Putamen (tissue), 1 donor: ENCODE results near the gene TSNAXIP1.
"Not testable (repeated sequence)": the region's sequence is repeated elsewhere in the genome, so short reads cannot be mapped to it uniquely, and the experiment has no call there.

Experiments
- DNase-seq: peaks from one replicate; pipeline ENCODE4 v3.0.0-alpha.2; 2016; ENCODE audit warnings: low spot score

TSNAXIP1 gene

DNA sequence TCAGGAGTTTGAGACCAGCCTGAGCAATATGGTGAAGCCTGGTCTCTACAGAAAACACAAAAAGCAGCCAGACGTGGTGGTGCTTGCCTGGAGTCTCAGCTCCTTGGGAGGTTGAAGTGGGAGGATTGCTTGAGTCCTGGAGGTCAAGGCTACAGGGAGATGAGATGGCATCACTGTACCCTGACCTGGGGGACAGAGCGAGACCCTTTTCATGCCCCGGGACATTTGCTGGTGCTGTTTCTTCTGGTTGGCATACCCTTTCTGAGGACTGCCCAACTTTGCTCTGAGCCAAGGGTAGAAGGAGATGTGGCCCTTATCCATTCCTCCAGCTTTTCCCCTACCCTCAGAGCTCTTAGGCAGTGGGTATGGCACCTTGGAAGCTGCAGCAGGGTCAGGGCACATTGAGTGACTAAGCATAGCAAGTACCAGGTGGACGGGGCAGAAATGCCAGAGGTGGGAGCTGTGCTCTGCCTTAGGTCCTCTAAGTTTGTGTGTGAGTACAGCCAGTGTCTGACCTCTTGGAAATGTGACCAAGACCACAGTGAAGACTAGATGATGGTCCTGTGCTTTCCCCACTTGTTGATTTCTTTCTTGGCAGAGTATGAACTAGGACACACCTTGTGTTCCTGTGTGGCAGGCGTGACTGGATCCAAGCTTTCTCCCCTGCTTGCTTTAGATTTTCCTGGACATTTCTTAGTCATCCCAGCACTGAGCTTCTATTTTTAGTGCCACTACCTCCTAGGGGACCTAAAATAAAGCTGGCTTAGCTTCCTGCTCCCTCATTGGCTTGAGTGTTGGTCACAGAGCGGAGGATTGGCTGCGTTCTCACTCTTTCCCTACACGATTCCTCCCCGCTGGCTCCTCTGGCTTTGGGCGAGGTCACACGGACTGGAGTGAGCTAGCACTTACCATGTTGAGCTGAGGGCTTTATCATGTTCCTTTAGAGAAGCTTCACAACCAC is 56.2 kb downstream of the TSNAXIP1 start:
- no peak for DNase-seq

DNA sequence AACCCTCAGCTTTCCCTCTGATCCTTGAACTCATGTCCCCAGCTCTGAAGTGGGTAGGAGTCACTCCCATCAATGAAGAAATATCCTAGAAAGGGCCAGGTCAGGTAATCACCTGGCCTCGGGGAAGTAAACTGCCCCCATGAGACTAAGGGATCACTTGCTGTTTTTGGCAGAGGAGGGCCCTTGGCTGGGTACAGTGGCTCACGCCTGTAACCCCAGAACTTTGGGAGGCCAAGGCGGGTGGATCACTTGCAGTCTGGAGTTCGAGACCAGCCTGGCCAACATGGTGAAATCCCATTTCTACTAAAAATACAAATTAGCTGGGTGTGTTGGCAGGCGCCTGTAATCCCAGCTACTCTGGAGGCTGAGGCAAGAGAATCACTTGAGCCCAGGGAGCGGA is 57.4 kb downstream of the TSNAXIP1 start:
- DNase-seq = not testable (repeated sequence)

DNA sequence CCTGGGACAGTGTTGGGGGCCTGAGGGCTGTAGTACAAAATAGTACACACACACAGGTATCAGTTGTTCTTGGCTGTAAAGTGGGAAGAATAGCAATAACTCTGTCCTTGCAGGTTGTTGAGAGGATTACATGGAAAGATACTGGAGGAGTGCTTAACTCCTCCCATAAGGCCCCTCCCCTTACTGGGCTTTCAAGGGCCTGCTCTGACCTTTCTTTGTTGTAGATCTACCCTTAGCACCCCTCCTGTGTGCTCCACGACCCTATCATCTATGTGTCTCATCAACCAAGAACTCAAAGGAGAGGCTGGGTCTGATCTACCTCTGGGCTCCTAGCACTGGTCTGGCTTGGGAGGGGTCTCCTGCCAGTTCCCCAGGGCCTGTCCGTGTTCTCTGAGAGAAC is 57.9 kb downstream of the TSNAXIP1 start:
- no peak for DNase-seq

DNA sequence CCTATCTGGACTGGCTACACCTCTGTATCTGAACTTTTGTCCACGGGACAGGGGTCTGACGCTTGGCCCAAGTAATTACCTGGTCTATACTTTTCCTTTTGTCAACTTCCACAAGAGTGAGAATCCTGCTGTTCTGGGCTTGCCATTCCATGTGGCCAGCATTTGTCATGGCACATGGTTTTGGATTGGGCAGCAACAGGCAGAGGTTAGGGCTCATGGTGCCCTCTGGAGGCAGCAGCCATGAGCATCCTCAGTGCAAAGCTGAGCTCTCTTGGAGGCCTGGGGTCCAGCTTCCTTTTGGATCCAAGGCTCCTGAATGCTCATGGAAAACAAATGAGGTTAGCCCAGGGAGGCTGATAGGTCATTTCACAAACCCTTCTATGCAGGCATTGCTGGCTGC is 58.6 kb downstream of the TSNAXIP1 start:
- DNase-seq = no peak

DNA sequence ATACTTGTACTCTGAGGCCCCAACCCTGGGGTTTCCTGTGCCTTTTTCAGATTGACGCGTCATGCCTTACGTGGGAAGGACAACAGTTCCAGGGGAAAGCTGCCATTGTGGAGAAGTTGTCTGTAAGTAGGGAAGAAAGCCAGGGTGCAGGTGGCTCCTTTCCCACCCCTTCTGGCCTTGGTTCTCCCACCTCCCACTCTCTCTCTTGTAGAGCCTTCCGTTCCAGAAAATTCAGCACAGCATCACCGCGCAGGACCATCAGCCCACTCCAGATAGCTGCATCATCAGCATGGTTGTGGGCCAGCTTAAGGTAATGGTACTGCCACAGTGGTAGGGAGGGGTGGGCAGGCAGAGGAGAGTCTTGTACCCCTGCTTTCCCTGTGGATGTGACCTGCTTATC is 61.6 kb downstream of the TSNAXIP1 start:
- no peak for DNase-seq

DNA sequence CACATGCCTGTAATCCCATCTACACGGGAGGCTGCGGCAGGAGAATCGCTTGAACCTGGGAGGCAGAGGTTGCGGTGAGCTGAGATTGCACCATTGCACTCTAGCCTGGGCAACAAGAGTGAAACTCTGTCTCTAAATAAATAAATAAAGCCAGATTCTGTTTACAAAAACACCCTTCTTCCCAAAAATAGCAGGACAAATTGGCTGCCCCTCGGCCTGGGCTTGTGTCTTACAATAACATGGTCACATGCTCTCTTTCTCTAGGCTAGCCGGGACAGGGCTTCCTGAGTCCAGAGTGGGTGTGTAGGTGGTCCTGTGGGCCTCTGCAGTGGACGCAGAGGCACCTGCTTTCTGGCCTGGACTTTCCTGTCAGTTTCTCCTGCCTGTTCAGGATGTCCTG is 63.0 kb downstream of the TSNAXIP1 start:
- no peak for DNase-seq

DNA sequence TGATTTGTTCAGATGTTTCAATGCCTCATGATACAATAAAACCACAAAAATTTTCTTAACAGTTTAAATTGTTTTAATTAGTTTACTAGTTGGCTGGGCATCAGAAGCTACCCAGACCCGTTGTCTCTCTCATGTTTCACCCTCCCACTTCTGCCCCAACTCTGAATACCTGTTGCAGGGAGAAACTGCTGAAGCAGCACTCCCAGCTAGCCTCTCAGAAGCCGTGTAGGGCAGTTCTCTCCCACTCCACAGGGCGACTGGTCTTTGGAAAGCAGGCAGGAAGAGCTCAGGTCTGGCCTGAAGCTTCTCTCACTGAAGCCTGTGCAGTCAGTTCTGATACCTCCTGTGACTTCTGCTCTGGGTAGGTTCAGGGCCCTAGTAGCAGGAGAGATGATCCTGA is 64.6 kb downstream of the TSNAXIP1 start:
- no peak for DNase-seq

DNA sequence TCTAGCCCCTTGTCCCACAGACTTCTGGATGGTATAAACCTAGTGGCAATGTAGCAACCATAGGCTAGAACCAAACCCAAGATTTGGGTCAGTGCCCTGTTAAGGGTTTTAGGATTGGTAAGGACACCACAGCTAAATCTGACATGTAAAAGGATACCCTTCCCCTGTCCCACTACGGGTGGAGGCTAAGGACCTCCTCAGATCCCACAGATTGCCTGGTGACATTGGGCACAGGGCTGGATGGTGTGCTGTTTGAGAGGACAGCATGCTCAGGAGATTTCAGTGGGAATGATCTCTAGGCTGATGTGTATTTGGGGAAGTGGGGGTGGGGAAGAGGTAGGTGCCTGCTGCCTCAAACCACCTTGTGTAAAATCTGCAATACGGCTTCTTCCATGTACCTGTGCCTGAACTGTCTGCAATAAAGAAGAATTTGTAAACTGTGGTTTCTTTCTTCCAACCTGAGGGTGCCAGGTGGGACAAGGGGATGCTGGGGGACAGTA is 65.5 kb downstream of the TSNAXIP1 start:
- no peak for DNase-seq

DNA sequence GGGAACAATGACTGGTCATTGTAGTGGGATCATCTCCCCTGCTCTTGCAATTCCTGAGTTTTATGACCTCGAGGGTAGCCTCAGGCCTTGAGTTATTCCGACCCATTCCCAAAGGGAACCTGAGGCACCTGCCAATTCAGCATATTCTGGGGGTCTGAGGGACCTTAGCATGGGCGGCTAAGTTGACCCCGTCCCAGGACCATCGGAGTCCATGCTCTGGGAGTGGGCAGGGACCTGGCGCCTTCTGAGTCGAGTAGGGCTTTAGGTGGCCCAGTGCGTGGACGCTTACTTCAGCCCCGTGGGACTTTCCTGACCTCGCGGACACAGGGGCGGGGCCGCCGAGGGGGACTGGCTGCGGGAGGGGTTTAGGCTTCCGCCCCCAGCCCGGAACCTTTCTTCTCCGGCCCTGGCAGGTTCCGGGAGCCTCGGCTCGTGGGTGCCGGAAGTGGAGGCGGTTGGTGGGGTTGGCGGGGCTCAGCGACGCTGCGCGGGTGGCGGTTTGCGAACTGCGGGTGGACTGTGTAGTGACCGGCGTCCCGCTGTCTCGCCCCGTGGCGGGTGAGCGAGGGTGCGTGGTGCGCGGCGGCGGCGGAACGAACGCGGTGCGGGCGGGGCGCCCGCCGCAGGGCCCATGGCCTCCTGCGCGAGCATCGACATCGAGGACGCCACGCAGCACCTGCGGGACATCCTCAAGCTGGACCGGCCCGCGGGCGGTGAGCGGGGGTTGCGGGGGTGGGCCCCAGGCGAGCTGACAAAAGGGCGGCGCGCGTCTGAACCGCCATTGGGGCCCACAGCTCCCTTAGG is 66.1 kb downstream of the TSNAXIP1 start, which contains the start of gene EDC4:
TSS of gene EDC4 (plus strand) at position 422 of the 804 bp plus-strand sequence. CDS start at position 632, 210 bp downstream.
- DNase-seq = peak; percentile 80

DNA sequence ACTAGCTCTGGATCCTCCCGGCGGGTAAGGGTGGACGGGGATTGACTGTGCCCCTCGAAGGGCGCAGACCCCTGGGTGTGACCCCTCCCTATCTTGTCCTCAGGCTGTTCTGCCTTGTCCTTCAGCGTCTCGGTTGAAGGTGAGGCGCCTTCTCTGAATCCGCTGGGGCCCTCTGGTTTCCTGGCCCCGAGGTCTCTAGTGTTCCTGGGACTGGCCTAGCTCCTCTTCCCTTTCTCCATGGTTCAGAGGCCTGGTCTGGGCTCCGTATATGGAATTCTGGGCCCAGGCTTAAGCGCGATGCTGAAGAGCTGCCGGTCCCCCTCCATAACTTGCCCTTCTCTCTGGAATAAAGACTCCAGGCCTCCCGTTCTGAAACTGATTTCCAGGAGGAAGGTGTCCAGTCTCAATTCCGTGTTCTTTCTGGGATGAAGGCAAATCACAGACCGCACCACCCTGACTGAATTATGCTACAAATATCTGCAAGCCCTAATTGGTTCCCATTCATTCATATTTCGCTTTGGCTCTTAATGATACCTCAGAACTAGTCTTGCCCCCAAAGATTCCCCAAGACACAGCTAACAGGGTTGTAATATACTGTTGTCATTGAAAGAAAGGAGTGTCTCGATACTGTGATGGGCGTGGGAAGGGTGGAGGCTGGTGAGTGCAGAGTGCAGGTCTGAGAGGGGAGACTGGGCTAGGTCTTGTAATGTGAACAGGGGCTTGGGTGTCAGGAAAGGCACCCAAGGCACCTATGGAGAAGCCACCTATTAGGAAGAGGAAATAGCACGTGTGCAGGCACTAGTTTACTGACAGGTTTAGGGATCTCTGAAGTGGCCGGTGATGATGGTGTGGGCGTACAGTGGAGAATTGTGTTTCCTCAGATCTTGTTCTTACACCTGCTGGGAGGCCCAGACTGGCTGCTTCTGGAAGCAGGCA is 67.0 kb downstream of the TSNAXIP1 start:
- no peak for DNase-seq

DNA sequence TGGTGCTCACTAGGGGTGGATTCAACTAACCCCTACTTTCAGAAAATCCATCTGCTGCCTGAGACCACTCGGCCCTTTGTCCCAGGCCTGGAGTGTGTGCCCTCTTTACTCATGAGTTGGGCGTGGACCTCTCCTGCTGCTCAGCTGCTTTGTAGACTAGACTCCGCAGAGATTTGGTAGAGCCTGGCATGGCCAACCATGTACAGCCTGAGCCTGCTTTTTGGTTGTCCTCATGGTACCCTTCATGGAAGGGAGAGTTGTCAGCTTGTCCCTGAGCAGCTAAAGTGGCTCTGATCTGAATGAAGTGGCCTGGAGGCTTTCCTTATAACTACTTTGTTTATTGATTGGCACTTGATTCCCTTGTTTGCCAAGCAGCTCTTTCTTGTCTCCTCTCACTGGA is 67.7 kb downstream of the TSNAXIP1 start:
- no peak for DNase-seq

DNA sequence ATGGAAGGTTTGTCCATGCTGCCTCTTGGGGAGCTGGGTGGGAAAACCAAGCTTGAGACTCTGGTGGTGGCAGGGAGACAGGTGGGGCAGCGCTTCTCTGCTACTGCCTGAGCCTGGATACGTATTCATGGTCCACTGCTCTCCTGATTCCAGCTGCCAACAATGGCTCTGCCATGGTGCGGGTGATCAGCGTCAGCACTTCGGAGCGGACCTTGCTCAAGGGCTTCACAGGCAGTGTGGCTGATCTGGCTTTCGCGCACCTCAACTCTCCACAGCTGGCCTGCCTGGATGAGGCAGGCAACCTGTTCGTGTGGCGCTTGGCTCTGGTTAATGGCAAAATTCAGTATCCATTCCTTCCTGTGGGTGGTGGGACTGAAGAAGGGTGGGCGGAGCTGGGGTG is 70.4 kb downstream of the TSNAXIP1 start:
- no peak for DNase-seq
